GM21381 (cell line): ENCODE measurements around the gene S100A4.
"Not testable (repeated sequence)": the region's sequence is repeated elsewhere in the genome, so short reads cannot be mapped to it uniquely, and the experiment has no call there.

ENCODE experiments used
- ATAC-seq: cut with Tn5 transposase; IDR thresholded peaks from one replicate; pipeline ENCODE4 v1.9.1; 2021; ENCODE audit warnings: mild to moderate bottlenecking, moderate library complexity; ENCODE audit not compliant: unreplicated experiment

Gene S100A4

DNA sequence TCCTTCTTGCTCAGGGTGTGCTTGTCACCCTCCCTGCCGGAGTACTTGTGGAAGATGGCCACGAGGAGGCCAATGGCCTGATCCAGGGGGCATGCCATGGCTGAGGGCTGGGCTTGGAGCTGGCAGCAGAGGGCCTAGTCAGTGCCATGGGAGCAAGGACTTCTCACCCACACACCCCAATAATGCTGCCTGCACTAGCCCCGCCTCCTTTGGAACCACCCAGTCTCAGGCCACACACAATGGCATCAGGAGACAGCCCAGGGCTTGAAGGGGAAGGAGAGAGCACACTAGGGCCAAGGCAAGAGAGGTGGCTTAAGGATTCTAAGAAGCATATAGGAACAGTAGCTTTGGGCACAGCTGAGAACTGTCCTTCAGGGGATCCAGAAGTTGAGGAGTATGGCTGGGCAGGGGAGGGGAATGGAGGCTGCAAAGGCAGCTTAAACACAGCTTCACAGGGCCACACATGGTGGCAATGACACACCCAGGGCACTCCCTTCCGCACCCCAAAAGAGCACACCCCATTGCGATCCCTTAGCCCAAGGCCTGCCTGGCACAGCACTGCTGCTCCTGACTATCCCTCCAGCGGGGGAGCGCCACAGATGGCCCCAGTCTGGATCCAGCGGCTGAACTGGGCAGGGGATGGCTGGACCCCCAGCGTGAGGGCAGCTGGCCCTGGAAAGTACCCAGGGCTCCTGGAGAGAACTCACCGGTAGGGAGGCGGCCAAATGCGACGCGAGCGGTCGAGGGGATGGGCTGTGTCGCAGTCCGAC is 10.2 kb downstream of the S100A4 start, which contains the start of gene S100A6:
Gene S100A6 (minus strand): TSS at position 750 of the 770 bp plus-strand sequence. CDS start 652 bp downstream, at position 98.
- ATAC-seq = no peak

DNA sequence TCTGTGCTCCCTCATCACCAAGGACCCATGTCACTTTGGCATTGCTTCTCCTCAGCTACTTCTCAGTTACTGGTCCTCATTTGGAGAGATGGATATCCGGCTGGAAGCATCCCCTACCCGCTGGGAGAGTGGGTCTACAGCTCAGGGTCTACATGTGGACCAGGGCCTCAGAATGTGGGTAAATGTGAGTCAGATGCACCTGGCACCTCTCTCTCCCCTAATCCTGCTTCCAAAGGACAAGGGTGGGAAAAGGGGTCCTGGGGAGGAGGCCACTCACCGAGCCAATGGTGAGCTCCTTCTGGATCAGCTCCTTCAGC is 10.7 kb downstream of the S100A4 start:
- ATAC-seq = no peak

DNA sequence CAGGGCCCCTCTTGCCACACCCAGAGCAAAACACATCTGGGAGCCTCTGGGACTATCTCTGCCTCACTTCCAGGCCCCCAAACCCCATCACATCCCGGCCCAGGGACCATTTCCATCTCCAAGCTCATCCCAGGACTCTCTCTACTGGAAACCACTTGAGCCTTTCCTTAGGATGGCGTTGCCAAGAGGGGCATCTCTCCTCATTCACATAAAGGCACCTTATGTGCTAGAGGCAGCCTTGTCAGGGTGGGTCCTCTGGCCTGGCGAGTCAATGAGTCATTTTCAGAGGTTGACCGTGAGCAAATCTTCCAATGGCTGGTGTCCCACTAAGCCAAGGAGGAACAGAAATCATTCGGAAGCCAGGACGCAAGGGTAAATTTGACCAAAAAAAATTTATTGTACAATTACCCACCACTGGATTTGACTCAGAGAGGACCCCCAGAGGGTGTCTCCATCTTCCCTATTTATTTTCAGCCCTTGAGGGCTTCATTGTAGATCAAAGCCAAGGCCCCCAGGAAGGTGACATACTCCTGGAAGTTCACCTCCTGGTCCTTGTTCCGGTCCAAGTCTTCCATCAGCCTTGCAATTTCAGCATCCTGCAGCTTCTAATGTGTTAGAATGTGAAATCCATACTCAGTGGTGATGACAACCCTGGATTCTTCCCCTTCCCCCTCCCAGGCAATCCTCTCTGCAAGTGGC is 11.2 kb downstream of the S100A4 start:
- ATAC-seq = no peak

DNA sequence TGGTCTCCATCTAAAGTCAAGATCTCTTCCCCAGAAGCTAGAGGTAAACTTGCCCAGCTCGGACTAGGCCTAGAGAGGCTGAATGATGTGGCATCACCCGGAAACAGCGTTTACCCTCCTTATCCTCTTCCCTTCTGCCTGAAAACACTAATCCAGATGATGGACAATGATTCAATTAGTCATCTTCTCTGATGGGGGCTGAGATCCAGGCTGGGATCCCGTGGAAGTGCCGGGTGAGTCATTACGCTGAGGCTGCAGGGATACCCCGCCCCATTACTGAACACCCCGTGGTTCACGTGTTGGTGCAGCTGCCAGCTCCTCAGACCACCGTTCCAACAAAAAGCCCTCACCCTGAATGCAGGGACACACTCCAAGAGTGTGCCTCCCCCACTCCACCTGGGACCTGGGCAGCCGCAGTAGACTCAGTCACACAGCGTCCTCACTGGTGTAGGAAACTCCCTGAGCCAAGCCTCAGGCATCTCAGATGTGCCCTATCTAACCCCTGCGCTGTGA is 11.9 kb downstream of the S100A4 start:
- ATAC-seq = no peak

DNA sequence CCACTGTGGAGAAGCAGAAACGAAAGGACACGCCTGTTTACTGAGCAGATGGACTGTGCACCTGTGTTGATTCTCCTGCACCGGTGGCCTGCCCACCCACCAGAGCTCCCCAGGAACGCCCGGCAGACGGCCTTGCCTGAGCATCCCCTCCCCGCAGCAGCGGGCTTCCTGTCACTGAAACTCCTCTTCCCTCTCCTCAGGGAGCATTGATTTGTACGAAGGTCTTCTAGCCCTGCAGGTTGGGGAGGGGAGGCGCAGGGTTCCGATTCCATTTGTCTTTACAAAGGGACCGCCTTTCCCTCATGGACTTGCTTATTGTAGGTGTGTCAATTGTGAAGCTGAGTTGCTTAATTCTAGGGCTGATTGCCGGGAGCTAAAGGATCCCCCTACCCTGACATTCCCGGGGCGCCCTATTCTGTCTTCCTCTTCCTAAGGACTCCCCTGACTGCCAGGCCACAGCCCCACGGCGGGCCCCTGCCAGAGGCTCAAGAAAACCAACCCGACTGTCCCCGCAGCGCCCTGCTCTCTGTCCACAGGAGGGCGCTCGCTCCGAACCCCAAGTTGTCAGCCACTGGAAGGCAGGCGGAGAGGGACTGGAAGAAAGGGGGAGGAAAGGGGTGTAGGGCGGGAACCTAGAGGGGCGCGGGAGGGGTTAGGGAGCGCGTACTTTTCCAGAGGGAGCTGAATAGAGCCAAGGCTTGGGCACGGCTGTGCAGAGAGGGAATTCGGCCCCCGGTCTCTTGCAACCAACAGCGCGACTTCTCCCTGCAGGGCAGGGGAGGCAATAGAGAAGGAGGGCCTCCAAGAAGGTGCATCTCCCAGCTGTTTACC is 12.6 kb downstream of the S100A4 start:
- no peak for ATAC-seq

DNA sequence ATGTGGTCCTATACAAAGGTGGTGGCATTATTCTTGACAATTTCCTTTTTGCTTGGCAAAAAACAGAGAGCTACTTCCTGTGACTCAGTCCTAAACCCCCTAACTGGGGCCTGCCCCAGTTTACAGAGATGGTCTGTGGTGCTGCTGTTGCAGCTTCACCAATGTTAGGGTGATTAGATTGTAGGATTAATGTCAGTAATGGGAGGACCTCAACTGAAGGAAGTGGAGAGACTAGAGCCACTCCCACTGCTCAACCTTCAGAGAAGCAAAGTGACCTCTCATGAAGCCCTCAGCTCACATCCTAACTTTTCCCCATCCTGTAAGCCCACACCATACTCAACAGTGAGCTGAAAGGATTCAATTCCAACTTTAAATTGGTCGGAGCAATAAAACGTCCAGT is 13.4 kb downstream of the S100A4 start:
- ATAC-seq = no peak

DNA sequence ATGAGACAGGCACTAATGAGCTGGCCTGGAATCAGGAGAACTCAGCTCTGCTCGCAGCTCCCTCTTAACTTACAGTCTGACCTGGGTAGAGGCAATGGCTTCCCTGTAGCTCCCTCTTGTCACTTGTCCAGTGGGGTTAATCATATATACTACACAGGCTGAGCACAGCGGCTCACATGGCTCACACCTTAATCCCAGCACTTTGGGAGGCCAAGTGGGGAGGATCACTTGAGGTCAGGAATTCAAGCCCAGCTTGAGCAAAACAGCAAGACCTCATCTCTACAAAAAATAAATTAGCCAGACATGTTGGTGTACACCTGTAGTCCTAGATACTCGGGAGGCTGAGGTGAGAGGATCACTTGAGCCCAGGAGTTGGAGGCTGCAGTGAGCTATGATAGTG is 14.0 kb downstream of the S100A4 start:
- ATAC-seq = no peak

DNA sequence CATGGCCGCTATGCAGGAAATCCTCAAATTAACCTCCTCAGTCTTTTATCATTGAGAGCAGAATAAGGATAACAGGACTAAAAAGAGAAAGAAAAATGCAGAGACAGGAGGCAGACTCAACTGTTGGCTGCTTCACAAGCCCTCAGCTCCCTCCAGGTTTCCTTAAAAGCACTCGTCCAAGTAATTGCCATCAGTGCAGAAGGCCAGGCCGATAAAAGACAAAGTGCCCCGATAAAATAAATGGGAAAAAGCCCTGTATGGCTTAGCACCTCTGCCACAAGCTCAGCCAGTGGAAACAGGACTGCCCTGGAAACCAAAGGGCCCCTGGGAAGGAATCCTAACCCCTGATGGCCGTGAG is 17.9 kb downstream of the S100A4 start:
- no peak for ATAC-seq

DNA sequence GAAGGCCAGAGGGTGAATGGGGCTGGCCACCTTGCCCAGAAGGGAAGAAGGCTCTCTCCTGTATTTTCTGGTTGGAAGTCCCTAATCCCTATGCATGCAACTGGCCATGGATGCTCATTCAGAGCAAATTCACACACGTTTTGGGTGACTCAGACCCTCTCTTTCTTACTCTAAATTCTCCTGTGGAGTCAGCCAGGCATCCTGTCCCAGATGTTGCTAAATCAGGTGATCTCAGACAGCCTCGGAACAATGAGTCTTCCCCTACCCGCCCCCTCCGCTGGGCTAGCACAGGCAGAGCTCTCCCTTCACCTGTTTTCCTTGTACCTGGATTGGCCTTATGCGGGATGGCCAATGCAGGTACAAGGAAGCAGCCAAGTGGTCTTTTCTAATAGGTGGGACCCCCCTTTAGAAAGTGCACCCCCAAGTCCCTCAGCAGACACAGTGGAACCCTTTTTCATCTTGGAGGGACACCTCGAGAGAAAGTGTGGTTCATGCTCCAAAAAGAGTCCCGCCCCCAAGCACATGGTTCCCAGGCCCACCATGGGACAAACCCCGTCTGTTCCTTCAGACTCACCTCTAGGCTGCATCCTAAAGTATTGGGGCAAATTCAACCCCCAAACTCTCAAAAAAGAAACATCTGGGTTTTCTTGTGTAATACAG is 18.5 kb downstream of the S100A4 start:
- ATAC-seq = no peak

DNA sequence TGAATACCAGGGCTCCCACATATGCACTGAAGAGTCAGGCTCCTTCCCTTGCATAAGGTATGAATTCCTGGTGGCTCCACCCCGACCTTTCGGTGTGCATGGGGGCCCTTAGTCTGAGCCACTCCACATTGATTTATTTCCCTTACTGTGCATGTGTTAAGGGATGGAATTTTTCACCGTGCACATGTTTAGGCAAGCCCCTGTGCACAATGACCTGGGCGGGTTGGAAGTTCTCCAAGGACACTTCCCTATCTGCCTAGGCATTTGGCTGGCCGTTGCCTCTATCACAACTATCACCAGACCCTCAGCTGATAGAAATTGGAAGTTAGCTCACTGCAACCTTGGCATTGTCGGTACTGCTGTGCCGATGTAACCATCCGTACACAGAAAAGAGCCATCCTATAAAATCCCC is 19.5 kb downstream of the S100A4 start:
- ATAC-seq = no peak

DNA sequence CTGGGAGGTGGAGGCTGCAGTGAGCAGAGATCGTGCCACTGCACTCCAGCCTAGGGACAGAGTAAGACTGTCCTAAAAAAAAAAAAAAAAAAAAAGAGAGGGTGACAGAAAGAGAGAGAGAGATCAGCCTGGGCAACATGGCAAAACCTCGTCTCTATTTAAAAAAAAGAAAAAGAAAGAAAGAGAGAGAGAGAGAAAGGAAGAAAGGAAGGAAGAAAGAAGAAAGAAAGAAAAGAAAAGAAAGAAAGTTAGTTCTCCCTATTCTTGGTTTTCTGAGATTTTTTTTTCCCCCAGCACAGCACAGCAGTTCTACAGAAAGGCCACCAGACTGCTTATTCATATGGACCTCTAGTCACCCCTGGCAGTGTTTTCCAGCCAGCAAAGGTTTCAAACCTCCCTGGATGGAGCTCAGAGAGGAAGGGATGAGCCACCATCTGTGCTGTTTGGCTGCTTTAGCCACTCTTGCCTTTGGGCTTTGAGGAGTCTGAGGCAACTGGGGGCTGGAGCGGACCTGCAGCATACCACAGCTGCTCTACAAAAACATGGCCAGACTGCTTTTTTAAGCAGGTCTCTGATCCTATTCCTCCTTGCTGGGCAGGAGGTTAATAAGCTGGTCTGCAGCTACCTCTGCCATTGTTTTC is 20.4 kb downstream of the S100A4 start:
- no peak for ATAC-seq

DNA sequence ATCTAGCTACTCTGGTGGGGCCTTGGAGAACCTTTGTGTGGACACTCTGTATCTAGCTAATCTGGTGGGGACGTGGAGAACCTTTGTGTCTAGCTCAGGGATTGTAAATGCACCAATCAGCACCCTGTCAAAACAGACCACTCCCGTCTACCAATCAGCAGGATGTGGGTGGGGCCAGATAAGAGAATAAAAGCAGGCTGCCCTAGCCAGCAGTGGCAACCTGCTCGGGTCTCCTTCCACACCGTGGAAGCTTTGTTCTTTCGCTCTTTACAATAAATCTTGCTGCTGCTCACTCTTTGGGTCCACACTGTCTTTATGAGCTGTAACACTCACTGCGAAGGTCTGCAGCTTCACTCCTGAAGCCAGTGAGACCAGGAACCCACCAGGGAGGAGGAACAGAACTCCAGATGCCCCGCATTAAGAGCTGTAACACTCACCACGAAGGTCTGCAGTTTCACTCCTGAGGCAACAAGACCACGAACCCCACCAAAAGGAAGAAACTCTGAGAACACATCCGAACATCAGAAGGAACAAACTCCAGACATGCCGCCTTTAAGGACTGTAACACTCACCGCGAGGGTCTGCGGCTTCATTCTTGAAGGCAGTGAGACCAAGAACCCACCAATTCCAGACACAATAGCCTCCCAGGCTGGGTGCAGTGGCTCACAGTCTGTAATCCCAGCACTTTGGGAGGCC is 23.1 kb downstream of the S100A4 start:
- not testable (repeated sequence) for ATAC-seq

DNA sequence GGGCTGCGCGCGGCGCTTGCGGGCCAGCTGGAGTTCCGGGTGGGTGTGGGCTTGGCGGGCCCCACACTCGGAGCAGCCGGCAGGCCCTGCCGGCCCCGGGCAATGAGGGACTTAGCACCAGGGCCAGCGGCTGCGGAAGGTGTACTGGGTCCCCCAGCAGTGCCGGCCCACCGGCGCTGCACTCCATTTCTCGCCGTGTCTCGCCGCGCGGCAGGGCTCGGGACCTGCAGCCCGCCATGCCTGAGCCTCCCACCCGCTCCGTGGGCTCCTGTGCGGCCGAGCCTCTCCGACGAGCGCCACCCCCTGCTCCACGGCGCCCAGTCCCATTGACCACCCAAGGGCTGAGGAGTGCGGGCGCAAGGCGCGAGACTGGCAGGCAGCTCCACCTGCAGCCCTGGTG is 23.8 kb downstream of the S100A4 start:
- not testable (repeated sequence) for ATAC-seq

DNA sequence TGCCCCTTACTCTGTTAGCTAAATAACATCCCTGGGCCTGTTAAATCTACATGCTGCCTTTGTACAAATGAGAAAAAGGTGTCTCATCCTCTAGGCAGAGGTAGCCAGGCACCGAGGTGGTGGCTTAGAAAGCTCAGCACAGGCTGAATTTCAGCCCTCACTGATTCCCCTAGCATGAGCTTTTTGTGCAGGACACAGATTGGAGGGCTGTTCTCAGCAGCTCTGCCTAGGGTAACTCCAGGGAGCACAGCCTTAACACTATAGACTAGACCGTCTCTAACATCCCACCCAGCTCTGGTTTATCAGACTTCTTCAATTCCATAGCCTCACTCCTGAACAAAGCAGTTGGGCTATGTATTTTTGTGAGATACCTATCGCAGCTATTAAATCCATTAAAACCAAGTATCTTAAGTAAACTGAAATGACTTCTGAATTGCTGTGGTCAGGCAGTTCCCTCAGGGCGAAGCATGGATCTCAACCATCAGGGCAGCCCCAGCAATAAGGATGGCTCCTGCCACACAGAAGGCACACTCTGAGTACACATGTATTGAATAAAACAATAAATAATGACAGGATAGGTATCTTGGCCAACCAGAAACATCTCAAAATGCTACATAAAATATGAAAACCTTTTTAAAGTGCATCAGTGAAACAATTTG is 24.7 kb downstream of the S100A4 start:
- no peak for ATAC-seq

DNA sequence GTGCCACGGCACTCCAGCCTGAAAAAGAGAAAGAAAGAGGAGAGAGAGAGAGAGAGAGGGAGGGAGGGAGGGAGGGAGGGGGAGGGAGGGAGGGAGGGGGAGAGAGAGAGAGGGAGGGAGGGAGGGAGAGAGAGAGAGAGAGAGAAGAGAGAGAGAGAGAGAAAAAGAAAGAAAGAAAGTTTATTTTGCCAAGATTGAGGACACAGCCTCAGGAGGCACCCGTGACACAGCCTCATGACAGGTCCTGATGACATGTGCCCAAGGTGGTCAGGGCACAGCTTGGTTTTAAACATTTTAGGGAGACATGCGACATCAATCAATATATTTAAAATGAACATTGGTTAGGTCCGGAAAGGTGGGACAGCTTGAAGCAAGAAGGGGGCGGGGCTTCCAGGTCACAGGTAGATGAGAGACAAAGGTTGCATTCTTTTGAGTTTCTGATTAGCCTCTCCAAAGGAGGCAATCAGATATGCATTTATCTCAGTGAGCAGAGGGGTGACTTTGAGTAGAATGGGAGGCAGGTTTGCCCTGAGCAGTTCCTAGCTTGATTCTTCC is 25.4 kb downstream of the S100A4 start:
- not testable (repeated sequence) for ATAC-seq

DNA sequence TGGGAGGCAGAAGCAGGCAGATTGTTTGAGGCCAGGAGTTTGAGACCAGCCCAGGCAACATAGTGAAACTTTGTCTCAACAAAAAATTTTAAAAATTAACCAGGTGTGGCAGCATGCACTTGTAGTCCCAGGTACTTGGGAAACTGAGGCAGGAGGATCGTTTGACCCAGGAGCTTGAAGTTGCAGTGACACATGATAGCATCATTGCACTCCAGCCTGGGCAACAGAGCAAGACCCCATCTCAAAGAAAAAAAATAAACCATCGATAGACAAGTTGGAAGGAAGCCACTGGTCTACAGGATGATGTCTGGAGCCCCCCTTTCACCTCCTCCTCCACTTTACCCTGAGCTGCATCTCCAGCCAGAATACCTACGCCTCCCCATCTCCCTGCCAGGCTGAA is 26.4 kb downstream of the S100A4 start:
- no peak for ATAC-seq

DNA sequence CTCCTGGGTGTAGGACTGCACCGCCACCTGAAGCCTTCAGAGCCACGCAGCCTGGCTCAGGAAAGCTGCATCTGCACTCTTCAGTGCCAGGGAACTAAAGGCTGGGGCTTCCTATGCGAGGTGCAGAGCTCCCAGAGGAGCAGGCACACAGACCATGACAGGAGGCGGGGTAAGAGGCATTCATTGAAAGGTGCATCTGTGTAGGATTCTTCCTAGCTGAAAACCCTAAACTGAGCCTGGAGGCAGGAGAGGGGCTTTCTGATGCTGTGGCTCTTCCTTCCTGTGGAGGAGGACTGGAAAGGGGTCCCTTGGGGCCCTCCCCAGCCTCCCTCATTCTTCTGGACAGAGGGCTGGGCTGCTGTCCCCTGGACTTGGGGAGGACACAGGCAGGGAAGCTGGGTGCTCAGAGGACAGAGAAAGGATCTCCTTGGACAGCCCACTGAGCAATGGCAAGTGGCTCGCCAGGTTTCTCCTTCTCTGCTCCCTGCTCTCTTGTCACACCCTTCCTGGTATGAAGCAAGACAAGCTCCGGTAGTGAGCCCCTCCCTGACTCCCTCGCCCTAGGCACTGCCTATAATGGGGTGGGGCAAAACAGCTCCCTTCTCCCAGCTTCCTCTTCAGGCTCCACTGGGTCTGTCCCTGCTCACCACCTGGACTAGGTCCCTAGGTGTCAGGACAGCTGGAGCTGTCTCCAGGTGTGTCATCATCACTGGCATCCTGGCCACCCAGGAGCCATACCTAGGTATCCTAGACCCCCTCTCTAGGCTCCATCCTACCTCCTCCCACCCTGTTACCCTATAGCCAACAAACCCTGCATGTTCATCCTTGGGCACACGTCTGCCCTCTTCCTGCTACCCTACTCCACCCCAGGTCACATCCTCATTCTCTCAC is 29.9 kb downstream of the S100A4 start:
- ATAC-seq = no peak

DNA sequence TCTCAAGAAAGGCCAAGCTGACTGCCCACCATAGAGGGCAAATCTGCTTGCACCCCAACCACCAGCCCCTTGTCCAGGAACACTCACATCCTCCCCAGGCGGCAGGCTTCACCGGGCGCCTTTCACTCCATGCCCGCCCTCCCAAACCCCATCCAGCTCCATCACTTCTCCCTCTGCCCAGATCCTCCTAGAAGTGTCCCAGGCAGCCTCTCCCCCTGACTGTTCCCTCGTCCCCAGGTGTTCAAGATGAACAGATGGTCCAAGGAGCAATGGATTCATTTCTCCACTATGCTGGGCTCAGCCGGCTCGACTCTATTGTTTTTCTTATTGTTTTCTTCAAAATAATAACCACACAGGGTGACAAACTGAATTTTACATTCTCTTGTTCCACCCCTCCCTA is 31.9 kb downstream of the S100A4 start:
- ATAC-seq = no peak
